Measurements from ENCODE around the gene TMPRSS6. TPM values are rescaled to one million over a fixed set of nuclear protein-coding genes. Genes with fewer than 3 reads are reported as not detected.

Gene TMPRSS6
- total and polyA plus RNA-seq, 2 of the 13 experiments (the other 11 are each of a cell fraction or from before 2014, with no cell fraction given): 4.2 to 4.8 TPM

DNA sequence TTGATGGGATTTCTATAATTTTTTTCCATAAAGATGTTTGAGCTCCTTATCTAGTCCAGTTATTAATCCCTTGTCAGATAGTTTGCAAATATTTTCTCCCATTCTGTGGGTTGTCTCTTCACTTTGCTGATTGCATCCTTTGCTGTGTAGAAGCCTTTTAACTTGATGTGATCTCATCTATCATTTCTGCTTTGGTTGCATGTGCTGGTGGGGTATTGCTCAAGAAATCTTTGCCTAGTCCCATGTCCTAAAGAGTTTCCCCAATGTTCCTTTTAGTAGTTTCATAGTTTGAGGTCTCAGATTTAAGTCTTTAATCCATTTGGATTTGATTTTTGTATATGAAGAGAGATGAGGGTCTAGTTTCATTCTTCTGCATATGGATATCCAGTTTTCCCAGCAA is 41.9 kb upstream of the TMPRSS6 start (continued):
- TF ChIP-seq, protein P1, sequence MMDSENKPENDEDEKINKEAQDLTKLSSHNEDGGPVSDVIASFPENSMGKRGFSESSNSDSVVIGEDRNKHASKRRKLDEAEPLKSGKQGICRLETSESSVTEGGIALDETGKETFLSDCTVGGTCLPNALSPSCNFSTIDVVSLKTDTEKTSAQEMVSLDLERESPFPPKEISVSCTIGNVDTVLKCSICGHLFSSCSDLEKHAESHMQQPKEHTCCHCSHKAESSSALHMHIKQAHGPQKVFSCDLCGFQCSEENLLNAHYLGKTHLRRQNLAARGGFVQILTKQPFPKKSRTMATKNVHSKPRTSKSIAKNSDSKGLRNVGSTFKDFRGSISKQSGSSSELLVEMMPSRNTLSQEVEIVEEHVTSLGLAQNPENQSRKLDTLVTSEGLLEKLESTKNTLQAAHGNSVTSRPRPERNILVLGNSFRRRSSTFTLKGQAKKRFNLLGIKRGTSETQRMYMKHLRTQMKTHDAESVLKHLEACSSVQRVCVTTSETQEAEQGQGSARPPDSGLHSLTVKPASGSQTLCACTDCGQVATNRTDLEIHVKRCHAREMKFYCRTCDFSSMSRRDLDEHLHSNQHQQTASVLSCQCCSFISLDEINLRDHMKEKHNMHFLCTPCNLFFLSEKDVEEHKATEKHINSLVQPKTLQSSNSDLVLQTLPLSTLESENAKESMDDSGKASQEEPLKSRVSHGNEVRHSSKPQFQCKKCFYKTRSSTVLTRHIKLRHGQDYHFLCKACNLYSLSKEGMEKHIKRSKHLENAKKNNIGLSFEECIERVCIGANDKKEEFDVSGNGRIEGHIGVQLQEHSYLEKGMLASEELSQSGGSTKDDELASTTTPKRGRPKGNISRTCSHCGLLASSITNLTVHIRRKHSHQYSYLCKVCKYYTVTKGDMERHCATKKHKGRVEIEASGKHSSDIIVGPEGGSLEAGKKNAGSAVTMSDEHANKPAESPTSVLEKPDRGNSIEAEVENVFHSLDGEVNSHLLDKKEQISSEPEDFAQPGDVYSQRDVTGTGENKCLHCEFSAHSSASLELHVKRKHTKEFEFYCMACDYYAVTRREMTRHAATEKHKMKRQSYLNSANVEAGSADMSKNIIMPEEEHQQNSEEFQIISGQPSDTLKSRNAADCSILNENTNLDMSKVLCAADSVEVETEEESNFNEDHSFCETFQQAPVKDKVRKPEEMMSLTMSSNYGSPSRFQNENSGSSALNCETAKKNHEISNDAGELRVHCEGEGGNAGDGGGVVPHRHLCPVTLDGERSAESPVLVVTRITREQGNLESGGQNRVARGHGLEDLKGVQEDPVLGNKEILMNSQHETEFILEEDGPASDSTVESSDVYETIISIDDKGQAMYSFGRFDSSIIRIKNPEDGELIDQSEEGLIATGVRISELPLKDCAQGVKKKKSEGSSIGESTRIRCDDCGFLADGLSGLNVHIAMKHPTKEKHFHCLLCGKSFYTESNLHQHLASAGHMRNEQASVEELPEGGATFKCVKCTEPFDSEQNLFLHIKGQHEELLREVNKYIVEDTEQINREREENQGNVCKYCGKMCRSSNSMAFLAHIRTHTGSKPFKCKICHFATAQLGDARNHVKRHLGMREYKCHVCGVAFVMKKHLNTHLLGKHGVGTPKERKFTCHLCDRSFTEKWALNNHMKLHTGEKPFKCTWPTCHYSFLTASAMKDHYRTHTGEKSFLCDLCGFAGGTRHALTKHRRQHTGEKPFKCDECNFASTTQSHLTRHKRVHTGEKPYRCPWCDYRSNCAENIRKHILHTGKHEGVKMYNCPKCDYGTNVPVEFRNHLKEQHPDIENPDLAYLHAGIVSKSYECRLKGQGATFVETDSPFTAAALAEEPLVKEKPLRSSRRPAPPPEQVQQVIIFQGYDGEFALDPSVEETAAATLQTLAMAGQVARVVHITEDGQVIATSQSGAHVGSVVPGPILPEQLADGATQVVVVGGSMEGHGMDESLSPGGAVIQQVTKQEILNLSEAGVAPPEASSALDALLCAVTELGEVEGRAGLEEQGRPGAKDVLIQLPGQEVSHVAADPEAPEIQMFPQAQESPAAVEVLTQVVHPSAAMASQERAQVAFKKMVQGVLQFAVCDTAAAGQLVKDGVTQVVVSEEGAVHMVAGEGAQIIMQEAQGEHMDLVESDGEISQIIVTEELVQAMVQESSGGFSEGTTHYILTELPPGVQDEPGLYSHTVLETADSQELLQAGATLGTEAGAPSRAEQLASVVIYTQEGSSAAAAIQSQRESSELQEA (CRISPR knock-in tag; IDR thresholded peaks at IDR 0.05; ENCODE audit: not compliant biosample characterization): no peak
- TF ChIP-seq MAFG (CRISPR knock-in tag; IDR thresholded peaks at IDR 0.05) (no peak), CREM (IDR thresholded peaks at IDR 0.05) (no peak), CREM (CRISPR knock-in tag; IDR thresholded peaks at IDR 0.05) (no peak), PTBP1 (IDR thresholded peaks at IDR 0.05; ENCODE audit: low read depth, low read length, poor library complexity, severe bottlenecking) (no peak), MEIS1 (CRISPR knock-in tag; IDR thresholded peaks at IDR 0.05; ENCODE audit: borderline replicate concordance) (no peak), ZNF510 (CRISPR knock-in tag; IDR thresholded peaks at IDR 0.05; ENCODE audit: low read depth) (no peak), ZNF891 (CRISPR knock-in tag; IDR thresholded peaks at IDR 0.05) (no peak), ZNF24 (IDR thresholded peaks at IDR 0.05) (no peak), BHLHE40 (IDR thresholded peaks at IDR 0.05; ENCODE audit: low read length) (no peak)
- TF ChIP-seq, protein P2, sequence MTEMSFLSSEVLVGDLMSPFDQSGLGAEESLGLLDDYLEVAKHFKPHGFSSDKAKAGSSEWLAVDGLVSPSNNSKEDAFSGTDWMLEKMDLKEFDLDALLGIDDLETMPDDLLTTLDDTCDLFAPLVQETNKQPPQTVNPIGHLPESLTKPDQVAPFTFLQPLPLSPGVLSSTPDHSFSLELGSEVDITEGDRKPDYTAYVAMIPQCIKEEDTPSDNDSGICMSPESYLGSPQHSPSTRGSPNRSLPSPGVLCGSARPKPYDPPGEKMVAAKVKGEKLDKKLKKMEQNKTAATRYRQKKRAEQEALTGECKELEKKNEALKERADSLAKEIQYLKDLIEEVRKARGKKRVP (CRISPR knock-in tag; IDR thresholded peaks at IDR 0.05): no peak
